HG02642 (cell line): ENCODE measurements around the gene CHMP1A.

Source experiments
- ATAC-seq: cut with Tn5 transposase; IDR thresholded peaks from one replicate; pipeline ENCODE4 v1.9.1; 2021; ENCODE audit warnings: mild to moderate bottlenecking; ENCODE audit not compliant: unreplicated experiment, poor library complexity

Gene CHMP1A

GRCh38 chr16:89629827-89630610 is 27.5 kb downstream of the CHMP1A start:
- ATAC-seq, result no peak

- ATAC-seq, result no peak
Observed at GRCh38 chr16:89624777-89625761, 32.4 kb downstream of the CHMP1A start.

DNA sequence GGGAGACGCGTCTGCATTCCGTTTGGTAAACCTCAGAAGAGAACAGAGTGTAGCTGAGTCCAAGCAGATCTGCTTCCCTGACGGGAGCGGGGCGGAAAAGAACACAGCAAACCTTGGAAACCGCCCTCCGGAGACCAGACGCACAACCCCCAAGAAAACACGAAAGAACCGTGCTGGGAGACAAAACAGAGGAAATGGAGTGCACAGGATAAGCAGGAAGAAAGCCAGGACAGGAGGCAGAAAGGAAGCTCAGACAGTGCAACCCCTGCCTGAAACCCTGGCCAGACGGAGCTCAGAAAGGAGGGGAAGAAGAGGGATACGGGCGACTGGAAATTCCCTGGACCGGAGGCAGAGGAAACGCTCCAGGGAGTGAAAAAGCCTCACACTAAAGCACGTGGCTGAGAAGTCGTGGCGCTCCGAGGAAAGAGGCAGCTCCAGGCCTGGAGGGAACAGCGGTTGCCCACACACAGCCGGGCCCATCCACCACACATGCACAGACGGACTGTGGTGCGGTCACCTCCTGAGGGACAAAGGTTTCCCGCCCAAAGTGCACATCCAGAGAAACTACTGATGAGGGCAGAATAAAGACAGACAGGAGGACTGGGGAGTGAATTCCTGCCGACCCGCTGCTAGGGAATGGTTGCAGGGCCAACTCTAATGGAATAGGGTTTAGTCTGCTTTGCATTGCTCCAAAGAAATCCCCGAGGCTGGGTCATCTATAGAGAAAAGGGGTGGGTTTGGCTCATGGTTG is 33.8 kb downstream of the CHMP1A start:
- ATAC-seq, result no peak

DNA sequence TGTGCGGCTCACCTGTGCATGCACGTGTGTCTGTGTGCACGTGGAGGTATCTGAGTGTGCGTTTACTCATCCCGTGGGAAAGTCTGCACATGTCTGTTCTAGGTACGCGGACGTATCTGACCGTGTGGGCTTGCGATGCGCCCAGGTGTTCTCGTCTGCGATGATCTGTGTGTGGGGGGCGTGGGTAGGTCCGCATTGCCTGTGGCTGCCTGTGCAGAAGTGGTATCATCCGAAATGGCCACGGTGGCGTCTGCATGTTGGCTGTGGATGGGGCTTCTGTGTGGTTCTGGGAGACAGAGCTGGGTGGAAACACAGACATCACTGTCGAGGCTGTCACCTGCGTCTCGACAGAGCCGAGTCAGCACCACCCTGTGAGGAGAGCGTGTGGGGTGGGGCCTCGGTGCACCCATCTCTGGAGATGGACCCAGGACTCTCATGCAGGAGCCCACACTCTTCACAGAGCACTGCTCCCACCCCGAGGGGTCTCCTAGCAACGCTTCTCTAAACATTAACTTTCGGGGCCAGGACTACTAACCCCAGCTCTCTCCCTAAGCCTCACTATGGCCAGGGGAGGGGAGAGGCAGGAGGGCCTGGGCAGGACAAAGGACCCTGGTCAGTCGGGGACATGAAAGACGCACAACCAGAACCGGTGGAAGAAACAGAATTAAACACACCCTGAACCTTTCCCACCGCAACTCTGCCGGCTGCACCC is 35.7 kb downstream of the CHMP1A start:
- ATAC-seq, result no peak

DNA sequence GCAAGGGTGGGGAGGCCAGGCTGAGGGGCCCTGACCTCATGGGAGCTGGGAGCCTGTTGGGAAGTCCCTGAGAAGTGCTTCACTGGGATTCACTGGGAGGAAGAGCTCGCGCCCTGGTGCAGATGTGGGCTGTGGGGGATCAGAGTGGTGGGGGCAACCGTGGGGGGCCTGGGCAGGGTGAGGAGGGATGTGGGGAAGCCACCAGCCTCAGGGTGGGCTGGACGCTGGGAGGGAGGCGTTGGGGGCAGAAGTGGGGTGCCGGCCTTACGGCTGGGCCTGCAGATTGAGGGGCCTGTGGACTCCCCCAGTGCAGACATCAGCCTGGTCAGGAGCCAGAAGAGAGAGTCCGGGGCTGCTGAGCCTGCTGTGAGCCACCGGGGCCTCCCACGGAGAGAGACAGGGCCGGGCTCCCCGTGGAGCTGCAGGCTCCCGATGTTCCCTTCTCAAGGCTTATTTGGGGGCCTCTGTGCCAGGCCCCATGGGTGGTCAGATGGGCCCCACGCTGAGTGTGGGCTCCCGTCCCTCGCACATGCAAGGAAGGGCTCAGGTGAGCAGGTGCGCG is 36.3 kb downstream of the CHMP1A start:
- no peak for ATAC-seq

DNA sequence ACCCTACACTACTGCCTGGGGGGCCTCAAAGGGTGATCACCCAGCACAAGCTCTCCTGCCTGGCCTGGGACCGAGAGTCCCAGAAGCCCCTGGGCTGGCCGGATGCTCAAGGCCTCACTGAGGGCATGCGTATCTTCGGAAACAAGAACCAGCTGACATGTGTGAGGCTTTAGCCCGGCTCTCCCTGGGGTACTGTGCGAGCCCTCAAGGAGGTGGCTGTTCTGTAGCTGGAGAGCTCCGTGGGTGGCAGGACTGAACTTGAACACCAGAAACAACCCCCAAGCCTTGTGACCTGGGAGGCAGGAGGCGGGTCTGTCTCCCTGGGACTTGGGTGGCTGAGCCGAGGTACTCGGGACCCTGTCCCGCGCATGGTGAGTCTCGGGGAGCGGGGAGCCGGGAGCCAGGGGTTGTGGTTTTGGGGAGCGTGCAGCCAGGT is 37.1 kb downstream of the CHMP1A start:
- no peak for ATAC-seq

GRCh38 chr16:89619840-89620239 is 37.7 kb downstream of the CHMP1A start:
- no peak for ATAC-seq

DNA sequence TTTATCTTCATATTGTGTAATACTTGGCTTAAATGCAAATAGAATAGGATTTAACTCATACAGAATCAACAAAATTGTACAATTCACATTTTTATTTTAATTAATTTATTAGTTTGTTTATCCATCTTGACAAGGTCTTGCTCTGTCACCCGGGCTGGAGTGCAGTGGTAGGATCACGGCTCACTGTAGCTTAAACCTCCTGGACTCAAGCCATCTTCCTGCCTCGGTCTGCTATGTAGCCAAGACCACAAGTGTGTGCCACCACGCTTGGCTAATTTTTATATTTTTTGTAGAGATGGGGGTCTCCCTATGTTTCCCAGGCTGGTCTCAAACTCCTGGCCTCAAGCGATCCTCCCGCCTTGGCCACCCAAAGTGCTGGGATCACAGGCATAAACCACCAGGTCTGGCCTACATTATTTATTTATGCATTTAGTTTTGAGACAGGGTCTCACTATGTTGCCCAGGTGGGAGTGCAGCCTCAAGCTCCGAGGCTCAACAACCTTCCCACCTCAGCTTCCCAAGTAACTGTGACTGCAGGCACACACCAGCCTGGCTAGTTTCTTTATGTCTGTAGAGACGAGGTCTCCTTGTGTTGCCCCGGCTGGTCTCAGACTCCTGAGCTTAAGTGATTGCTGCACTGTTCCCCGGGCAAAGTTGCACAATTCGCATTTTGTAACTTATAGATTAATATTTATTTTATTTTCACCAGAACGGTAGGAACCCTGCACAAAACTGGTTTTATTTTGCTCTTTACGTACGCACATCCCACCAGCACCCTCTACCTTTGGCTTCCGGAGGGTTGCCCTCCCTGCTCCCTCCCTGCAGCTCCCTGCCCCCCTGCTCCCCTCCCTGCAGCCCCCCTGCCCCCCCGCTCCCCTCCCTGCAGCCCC is 39.2 kb downstream of the CHMP1A start:
- no peak for ATAC-seq

- no peak for ATAC-seq
Observed at GRCh38 chr16:89617036-89617435, 40.5 kb downstream of the CHMP1A start.

- no peak for ATAC-seq
Observed at GRCh38 chr16:89616623-89617022, 40.9 kb downstream of the CHMP1A start.

DNA sequence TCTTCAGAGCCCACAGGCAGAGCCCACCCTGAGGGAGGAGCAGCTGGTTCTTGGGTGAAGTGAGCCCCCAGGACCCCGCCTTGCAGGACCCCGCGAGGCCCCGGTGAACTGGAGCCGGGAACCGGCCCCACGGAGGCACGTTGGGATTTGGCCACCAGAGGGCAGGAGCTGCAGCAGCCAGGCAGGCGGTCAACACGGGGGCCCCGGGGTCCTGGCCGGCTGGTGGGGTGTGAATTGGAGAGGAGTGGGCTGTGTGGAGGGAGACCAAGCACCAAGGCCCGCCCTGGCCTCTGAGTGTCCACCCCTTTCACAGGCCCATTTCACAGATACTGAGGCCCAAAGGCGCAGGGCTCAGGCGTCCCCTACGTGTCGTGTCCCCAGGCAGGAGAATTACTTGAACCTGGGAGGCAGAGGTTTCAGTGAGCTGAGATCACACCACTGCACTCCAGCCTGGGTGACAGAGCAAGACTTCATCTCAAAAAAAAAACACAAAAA is 41.9 kb downstream of the CHMP1A start:
- ATAC-seq, result no peak

DNA sequence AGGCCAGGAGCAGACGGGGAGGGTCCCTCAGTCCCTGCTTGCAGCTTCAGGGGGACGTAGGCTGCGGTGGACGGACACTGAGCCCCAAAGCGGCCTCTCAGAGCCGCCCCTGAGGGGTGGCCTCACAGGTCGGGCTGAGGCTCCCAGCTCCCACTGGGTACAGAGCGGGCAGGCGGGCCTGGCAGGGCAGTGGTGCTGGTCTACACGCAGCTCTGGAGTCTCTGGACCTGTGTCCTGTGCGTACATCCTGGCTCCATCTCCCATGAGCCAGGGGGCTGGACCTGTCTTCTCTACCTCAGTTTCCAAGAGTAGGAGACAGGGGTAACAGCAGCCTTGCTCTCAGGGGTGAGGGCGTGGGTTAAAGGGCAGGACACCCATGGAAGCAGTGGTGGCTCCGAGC is 42.3 kb downstream of the CHMP1A start:
- ATAC-seq, result no peak

DNA sequence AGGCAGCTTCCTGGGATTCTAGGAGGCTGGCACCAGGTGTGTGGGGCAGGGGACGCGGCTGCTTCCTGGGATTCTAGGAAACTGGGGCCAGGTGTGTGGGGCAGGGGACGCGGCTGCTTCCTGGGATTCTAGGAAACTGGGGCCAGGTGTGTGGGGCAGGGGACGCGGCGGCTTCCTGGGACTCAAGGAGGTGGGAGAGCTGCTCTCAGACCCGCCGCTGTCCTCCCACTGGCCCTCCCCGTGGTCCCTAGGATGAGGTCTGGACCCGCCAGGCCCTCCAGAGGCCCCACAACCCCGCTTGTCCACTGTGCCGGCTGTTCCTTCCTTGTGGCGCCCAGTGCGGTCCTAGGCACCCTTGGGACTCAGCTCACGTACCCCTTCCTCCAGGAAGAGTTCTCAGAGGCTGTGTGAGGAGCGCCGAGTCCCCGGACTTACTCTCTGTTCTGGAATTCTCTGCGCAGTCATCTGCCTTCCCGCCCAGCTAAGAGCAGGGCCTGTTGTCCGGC is 43.5 kb downstream of the CHMP1A start:
- ATAC-seq, result no peak

GRCh38 chr16:89613231-89613953 is 44.1 kb downstream of the CHMP1A start, which contains the start of gene DPEP1:
TSS of gene DPEP1 (plus strand) at chr16:89613642. CDS start at chr16:89630411, 16,769 bp downstream.
- no peak for ATAC-seq

- ATAC-seq, result no peak
Observed at GRCh38 chr16:89612415-89613166, 44.9 kb downstream of the CHMP1A start.

DNA sequence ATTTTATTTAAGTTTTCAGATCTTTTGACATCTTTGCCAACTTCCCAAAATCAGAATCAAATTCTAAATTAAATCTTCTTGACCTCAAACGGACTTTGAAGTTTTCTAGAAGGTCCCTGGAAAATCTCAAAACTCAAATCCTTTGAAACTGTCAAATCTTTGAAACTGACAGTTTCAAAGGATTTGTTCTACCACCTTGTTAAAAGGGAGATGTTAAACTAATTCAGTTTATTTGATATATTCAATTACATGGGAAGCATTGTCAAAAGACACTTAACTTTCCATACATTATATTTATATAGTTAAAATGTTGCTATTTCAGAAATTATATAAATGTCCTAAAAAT is 47.4 kb downstream of the CHMP1A start:
- ATAC-seq, result no peak
